Stimulated activated CD4-positive, alpha-beta T cell treated with anti-CD3 and anti-CD28 coated beads, Interleukin-15, amount 100 ng/mL, for 24 hours (primary cell): ENCODE results near the gene TMEM242.

Experiments used
- DNase-seq: peaks from one replicate; pipeline ENCODE4 v3.0.0-alpha.2; 2020

Gene TMEM242

GRCh38 chr6:157245436-157245835, 77.9 kb downstream of the TMEM242 start:
- DNase-seq: no peak

GRCh38 chr6:157244780-157245179, 78.5 kb downstream of the TMEM242 start:
- no peak for DNase-seq

- no peak for DNase-seq
Observed at GRCh38 chr6:157244175-157244574, 79.1 kb downstream of the TMEM242 start.

GRCh38 chr6:157242791-157243190, 80.5 kb downstream of the TMEM242 start:
- no peak for DNase-seq

GRCh38 chr6:157240960-157241311, 82.4 kb downstream of the TMEM242 start:
- DNase-seq: no peak

- DNase-seq: no peak
Observed at GRCh38 chr6:157240059-157240959, 83.0 kb downstream of the TMEM242 start.

GRCh38 chr6:157239671-157240058, 83.7 kb downstream of the TMEM242 start:
- no peak for DNase-seq
